Measurements from ENCODE around the gene TTC9B.

The TTC9B gene

DNA sequence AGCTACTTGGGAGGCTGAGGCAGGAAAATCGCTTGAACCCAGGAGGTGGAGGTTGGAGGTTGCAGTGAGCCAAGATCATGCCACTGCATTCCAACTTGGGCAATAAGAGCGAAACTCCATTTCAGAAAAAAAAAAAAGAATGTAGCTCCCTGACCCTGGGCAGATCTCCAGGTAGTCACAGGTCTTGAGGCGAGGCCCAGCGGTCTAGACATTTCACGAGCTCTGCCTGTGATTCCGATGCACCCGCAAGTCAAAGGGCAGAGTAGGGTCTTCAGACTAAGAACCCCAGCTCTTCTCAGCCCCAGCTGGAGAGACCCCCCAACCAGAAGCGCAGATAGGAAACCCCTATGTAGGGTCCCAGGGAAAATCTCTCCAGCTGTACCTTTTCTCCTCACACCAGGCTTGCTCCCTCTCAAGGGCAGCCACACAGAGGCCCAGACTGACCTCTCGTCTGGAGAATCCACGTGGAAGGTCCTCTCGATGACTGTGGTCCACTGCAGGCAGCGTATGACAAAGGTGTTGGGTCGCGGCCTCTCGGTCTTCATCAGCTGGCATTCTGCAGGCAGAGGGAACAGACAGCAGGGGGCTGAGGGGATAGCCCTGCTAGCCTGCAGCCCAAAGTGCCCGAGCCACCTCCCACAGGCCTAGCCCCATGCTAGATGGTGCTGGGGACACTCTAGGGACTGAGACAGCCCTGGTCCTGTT, 36.7 kb upstream of the TTC9B start:
- Mint-ChIP-seq H3K9me3 (ENCODE audit: low read depth) (no peaks in the 10 kb centered on the region), H3K27me3 (no peaks in the 10 kb centered on the region), H3K27ac (no peak overlapping the region), H3K36me3 (peaks cover 11% of the 10 kb centered on the region), H3K4me3 (no peak overlapping the region), H3K4me1 (ENCODE audit: low read depth) (peaks cover 29% of the 10 kb centered on the region)

DNA sequence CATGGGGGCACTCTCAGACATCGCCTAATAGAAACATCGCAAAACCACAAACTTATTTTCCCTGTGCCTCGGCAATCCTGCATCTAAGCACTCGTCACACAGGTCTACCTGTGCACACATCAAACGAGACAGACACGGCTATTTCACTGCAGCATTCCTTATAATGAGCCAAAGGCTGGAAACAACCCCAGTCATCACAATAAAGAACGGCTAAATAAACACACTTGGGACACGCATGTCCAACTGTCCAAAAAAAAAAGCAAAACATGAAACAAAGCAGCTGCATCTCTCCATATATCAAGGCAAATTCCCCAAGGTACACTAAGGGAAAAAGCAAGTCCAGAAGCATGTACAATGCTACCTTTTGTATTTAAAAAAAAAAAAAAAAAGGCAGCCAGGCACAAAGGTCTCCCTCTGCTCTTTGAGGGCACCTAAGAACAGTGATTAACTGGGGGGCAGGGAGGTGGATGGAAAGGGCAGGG, 35.5 kb upstream of the TTC9B start:
- H3K36me3 Mint-ChIP-seq, result peaks cover 11% of the 10 kb centered on the region
- no peaks in the 10 kb centered on the region for H3K27me3 Mint-ChIP-seq
- no peak overlapping the region for H3K4me3 Mint-ChIP-seq
- H3K4me1 Mint-ChIP-seq (ENCODE audit: low read depth), result peaks cover 26% of the 10 kb centered on the region
- no peak overlapping the region for H3K27ac Mint-ChIP-seq
- H3K9me3 Mint-ChIP-seq (ENCODE audit: low read depth), result no peaks in the 10 kb centered on the region

DNA sequence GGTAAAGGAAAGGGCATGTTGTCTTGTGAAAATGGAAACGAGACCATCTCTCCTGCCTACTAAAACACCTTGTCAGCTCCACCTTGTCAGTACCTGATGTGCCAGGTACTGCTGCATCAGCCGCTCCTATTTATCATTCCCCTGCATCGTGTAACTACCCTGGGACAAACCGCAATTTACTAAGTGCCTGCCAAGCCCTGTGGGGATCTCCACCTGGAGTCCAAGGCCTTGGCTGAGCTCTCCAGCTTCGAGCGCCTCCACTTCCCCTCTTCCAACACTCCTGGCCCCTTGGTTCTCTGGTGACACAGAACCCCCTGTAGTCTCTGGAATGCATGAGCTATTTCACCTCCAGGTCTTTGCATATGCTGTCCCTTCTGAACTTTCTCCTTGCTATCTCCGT, 34.2 kb upstream of the TTC9B start:
- H3K27ac Mint-ChIP-seq, result no peak overlapping the region
- no peak overlapping the region for H3K4me3 Mint-ChIP-seq
- no peaks in the 10 kb centered on the region for H3K9me3 Mint-ChIP-seq (ENCODE audit: low read depth)
- peaks cover 30% of the 10 kb centered on the region for H3K4me1 Mint-ChIP-seq (ENCODE audit: low read depth)
- H3K36me3 Mint-ChIP-seq, result peaks cover 11% of the 10 kb centered on the region
- no peaks in the 10 kb centered on the region for H3K27me3 Mint-ChIP-seq

DNA sequence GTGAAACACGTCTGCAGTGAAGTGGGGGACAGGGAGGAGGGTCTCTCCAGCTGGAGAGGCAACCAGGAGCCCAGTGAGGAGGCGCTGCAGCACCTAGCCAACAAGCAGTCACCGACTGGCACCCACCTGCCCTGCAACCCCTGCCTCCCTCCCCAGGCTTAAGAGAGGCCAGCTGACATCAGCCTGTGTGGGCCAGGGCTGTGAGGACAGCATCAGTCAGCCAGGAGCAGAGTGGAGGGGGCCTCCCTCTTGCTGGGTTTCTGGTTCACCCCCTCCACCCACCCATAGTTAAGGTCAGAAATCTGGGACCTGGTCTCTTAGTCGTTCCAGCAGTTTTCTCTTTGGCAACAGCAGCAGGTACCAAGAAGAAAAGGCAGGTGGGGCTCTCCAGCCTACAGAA, 33.8 kb upstream of the TTC9B start:
- Mint-ChIP-seq H3K4me3 (no peak overlapping the region), H3K27ac (no peak overlapping the region), H3K9me3 (ENCODE audit: low read depth) (no peaks in the 10 kb centered on the region), H3K4me1 (ENCODE audit: low read depth) (peaks cover 30% of the 10 kb centered on the region), H3K36me3 (peaks cover 11% of the 10 kb centered on the region), H3K27me3 (no peaks in the 10 kb centered on the region)

DNA sequence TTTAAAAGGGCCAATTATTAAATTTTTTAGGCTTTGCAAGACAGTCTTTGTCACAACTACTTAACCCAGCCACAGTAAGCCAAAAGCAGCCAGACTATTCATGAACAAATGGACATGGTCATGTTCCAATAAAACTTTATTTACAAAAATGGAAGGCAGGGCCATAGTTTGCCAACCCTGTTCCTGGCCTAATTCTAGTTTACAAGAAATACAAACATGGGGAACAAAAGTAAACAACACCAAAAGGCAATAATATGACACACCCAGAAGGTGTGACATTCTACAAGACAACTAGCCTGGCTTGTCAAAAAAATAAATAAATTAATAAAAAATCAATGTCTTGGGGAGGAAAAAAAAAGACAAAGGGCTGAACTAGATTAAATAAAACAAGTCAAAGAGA, 33.1 kb upstream of the TTC9B start:
- H3K4me3 Mint-ChIP-seq, result no peak overlapping the region
- peaks cover 32% of the 10 kb centered on the region for H3K4me1 Mint-ChIP-seq (ENCODE audit: low read depth)
- peaks cover 11% of the 10 kb centered on the region for H3K36me3 Mint-ChIP-seq
- H3K9me3 Mint-ChIP-seq (ENCODE audit: low read depth), result no peaks in the 10 kb centered on the region
- H3K27ac Mint-ChIP-seq, result no peak overlapping the region
- H3K27me3 Mint-ChIP-seq, result no peaks in the 10 kb centered on the region

DNA sequence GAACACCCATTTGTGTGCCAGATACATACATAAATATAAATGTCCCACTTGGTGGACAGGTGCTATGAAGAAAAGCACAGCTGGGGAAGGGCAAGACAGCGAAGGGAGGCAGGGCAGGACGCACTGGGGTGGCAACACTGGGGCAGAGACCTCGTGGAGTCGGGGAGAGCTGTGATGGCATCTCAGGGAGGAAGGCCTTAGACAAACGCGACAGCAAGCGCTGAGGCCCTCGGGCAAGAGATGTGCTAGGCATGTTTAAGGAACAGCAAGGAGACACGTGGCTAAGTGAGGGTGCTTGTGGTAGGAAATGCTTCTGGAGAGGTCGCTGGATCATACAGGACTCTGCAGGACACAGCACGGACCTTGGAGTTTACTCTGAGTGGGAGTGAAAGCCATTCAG, 31.6 kb upstream of the TTC9B start:
- H3K36me3 Mint-ChIP-seq, result peaks cover 8% of the 10 kb centered on the region
- H3K27me3 Mint-ChIP-seq, result no peaks in the 10 kb centered on the region
- H3K9me3 Mint-ChIP-seq (ENCODE audit: low read depth), result no peaks in the 10 kb centered on the region
- H3K27ac Mint-ChIP-seq, result peak overlapping the region; percentile 38
- H3K4me3 Mint-ChIP-seq, result no peak overlapping the region
- peaks cover 29% of the 10 kb centered on the region for H3K4me1 Mint-ChIP-seq (ENCODE audit: low read depth)

DNA sequence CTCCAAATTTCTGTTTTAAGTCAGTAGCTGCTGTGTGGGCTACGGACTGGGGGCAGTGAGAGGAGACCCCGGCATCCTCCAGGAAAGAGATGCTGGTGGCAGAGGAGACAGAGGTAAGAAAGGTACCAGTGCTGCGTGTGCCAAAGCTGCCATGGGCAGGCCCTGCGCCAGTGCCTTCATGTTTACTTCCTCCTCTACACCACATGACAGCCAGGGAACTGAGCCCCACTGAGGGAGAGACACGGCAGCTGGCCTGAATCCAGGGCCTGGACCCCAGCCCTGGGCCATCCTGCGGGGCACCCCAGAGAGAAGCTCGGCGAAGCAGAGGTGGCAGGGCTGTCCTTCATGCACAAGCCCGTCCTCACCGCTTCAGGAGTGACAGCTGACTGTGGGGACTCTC, 31.0 kb upstream of the TTC9B start:
- no peaks in the 10 kb centered on the region for H3K27me3 Mint-ChIP-seq
- H3K36me3 Mint-ChIP-seq, result peaks cover 8% of the 10 kb centered on the region
- no peaks in the 10 kb centered on the region for H3K9me3 Mint-ChIP-seq (ENCODE audit: low read depth)
- H3K27ac Mint-ChIP-seq, result no peak overlapping the region
- peaks cover 29% of the 10 kb centered on the region for H3K4me1 Mint-ChIP-seq (ENCODE audit: low read depth)
- H3K4me3 Mint-ChIP-seq, result no peak overlapping the region

DNA sequence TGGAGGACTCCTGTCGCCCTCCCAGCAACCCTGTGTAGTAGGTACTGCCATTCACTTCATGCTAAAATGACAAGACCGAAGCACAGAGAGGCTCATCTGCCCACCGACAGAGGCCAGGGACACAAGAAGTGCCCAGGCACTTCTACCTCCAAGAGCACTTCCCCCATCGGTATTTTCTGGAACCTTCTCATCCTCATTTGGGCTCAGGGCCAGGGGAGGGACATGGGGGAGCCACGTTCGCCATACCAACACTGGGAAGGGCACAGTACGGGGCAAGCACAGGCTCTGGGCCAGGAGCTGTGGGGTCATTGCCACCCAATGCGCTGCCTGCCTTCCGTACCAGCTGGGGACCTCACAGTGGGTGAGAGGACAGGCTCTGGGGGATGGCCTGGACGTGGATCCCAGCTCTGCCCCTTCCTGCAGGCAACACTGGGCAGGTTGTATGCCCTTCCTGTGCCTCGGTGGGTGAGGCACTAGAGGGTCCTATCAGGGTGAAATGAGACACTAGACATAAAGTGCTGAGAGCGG, 29.6 kb upstream of the TTC9B start:
- peak overlapping the region; percentile 16 for H3K27ac Mint-ChIP-seq
- peaks cover 6% of the 10 kb centered on the region for H3K36me3 Mint-ChIP-seq
- no peaks in the 10 kb centered on the region for H3K27me3 Mint-ChIP-seq
- peaks cover 25% of the 10 kb centered on the region for H3K4me1 Mint-ChIP-seq (ENCODE audit: low read depth)
- no peaks in the 10 kb centered on the region for H3K9me3 Mint-ChIP-seq (ENCODE audit: low read depth)
- no peak overlapping the region for H3K4me3 Mint-ChIP-seq

DNA sequence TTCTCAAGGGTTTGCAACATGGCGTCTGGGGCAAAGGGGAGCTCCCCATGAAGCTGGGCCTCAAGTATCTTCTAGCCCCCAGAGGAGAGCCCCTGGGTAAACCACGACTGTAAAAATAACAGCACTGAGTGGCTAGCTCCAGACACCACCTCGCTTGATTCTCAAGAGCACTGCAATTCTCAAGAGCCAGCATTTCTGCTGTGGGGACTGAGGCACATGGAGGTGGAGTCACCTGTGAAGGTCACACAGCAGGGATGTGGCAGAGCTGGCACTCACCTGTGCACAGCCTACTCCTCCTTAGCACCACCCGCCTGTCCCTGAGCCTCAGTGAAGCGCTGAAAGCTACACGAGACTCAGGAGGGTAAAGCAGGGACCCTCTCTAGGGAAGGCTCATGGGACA, 29.0 kb upstream of the TTC9B start:
- H3K27me3 Mint-ChIP-seq, result no peaks in the 10 kb centered on the region
- H3K36me3 Mint-ChIP-seq, result peaks cover 3% of the 10 kb centered on the region
- H3K27ac Mint-ChIP-seq, result no peak overlapping the region
- H3K9me3 Mint-ChIP-seq (ENCODE audit: low read depth), result no peaks in the 10 kb centered on the region
- H3K4me1 Mint-ChIP-seq (ENCODE audit: low read depth), result peaks cover 20% of the 10 kb centered on the region
- no peak overlapping the region for H3K4me3 Mint-ChIP-seq

DNA sequence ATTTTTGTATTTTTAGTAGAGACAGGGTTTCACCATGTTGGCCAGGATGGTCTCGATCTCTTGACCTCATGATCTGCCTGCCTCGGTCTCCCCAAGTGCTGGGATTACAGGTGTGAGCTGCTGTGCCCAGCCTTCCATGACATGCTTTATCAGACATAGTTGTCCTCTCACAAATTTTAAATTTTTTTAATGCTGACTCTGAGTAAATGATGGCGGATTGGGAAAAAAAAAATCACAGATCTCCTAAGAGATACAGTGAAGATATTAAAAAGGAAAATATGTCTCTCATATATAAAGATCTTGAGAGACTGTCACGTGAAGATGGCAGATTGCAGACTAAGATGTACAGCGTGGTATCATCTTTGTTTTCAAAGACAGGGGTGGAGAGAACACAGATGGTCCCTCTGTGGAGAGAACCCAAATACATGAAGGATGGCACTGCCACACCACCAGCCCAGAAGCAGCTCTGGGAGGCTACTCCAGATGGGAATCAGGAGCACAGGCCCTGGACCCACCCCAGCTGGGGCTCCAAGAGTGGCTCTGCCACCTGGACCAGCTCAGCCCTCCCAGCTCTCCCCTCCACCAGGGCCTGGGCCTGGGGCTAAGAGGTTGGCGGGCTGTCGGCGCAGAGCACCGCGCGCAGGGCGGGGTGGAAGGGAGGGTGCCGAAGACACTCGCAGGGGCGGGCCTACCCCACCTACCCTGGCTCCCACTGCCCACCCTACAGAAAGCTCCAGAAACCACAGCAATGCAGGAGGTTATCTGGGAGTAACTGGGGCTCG, 28.3 kb upstream of the TTC9B start:
- H3K9me3 Mint-ChIP-seq (ENCODE audit: low read depth), result no peaks in the 10 kb centered on the region
- H3K27me3 Mint-ChIP-seq, result no peaks in the 10 kb centered on the region
- H3K27ac Mint-ChIP-seq, result no peak overlapping the region
- no peak overlapping the region for H3K4me3 Mint-ChIP-seq
- H3K36me3 Mint-ChIP-seq, result no peaks in the 10 kb centered on the region
- peaks cover 17% of the 10 kb centered on the region for H3K4me1 Mint-ChIP-seq (ENCODE audit: low read depth)

DNA sequence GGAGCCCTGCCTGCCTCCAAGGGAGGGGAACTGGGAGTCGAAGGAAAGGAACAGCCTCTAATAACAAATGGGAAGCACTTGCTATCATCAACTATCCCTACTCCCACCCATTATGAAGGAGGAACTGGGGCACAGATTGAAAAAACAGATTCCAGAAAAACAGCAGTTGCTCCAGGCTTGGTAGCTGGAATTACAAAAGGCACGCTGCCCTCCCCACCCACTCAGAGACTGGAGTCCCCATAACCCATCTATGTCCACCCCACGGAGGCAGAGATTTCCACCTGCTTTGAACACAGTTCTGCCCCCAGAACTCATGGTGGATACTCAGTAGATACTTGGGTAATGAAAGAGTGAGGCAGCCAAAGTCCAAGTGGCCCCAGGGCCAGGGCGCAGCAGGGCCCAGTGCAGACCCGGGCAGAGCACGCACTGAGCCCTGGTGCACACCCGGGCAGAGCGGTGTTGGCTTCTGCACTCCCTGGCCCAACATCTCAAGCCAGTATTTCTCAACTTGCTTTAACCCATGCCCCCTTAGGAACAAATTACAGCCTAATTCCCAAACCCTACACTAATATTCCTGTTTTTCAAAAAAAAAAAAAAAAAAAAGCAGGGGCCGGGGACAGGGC, 27.4 kb upstream of the TTC9B start:
- Mint-ChIP-seq H3K9me3 (ENCODE audit: low read depth) (no peaks in the 10 kb centered on the region), H3K4me3 (no peak overlapping the region), H3K36me3 (no peaks in the 10 kb centered on the region), H3K27ac (no peak overlapping the region), H3K27me3 (no peaks in the 10 kb centered on the region), H3K4me1 (ENCODE audit: low read depth) (peaks cover 16% of the 10 kb centered on the region)

DNA sequence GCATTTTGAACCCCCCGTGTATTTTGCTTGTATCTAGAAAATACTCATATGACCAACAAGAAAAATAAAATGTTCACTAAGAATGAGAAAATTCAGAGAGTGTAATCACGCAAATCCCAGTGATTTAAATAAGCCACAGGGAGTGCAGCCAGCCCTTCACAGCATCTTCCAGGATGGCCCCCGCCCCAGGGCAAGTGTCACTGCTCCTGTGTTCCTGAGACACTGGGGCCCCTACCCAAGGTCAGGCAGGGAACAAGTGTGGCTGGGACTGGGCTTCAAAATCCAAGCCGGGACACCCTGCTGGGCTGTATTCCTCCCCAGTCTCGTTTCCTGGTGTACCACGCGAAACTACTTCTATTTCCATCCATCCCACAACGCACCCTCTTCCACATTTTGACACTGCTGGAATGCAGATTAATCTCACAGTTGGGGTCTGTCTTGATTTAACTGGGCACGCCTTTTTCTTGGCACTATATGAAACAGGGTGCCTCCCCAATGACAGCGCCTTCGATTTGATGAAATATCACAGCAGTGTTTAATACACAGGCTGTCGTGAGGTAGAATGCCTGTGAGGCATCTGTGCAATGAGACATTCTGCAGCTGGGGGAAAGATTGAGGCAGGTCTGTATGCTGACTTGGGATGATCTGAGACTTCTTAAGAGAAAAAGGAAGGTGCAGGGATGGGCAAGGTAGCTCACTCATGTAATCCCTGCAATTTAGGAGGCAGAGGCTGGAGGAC, 26.6 kb upstream of the TTC9B start:
- Mint-ChIP-seq H3K4me1 (ENCODE audit: low read depth) (peaks cover 13% of the 10 kb centered on the region), H3K27me3 (no peaks in the 10 kb centered on the region), H3K4me3 (no peak overlapping the region), H3K36me3 (no peaks in the 10 kb centered on the region), H3K27ac (no peak overlapping the region), H3K9me3 (ENCODE audit: low read depth) (no peaks in the 10 kb centered on the region)

DNA sequence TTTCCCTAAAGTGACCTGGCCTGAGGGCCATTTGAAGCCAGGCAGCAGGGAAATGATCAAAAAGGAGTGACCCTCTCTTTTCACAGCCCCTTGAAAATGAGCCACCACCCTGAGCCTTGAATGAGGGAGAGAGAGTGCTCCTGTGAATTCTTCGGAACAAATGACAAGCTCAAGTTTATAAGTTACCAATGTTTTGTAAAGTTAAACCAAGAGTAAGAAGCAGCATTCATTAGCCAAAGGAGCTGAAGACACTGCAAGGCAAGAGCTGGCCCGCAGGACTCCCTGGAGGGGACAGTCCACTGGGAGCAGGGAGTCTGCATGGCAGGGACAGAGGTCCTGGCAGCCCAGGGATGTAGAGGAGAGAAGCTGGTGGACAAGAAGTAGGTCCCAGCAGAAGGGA, 25.0 kb upstream of the TTC9B start:
- no peaks in the 10 kb centered on the region for H3K36me3 Mint-ChIP-seq

DNA sequence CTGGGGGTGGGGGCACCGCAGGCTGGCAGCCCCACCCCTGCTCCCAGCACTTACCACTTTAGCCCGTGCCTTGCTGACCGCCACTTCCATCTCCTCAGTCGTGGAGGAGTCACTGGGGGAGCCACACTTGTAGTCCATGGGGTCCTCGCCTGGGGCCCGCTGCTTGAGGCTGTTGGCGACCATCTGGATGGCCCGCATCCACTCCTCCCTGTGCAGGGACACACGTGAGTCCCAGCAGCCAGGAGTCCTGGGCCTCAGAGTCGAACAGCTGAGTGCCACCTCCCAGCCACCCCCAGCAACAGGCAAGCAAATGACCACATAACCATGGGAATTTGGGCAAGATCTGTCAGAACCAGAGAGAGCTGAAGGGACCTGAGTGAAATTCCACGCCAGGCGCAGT, 24.3 kb upstream of the TTC9B start:
- Mint-ChIP-seq H3K4me1 (ENCODE audit: low read depth) (peaks cover 2% of the 10 kb centered on the region), H3K9me3 (ENCODE audit: low read depth) (no peaks in the 10 kb centered on the region), H3K27me3 (no peaks in the 10 kb centered on the region), H3K4me3 (no peak overlapping the region), H3K36me3 (no peaks in the 10 kb centered on the region), H3K27ac (no peak overlapping the region)

More for the DNA sequence above, 25.0 kb upstream of the TTC9B start:
- Mint-ChIP-seq H3K27ac (no peak overlapping the region), H3K27me3 (no peaks in the 10 kb centered on the region), H3K9me3 (ENCODE audit: low read depth) (no peaks in the 10 kb centered on the region), H3K4me3 (no peak overlapping the region), H3K4me1 (ENCODE audit: low read depth) (peaks cover 6% of the 10 kb centered on the region)
